Measurements from ENCODE around the gene C19orf25. TPM values are rescaled to one million over a fixed set of nuclear protein-coding genes. Genes with fewer than 3 reads are reported as not detected.

The C19orf25 gene
- total and polyA plus RNA-seq, 9 of the 15 experiments (the other 6 are each of a cell fraction or from before 2014, with no cell fraction given): 0.79 to 96.0 (median 36.1) TPM

DNA sequence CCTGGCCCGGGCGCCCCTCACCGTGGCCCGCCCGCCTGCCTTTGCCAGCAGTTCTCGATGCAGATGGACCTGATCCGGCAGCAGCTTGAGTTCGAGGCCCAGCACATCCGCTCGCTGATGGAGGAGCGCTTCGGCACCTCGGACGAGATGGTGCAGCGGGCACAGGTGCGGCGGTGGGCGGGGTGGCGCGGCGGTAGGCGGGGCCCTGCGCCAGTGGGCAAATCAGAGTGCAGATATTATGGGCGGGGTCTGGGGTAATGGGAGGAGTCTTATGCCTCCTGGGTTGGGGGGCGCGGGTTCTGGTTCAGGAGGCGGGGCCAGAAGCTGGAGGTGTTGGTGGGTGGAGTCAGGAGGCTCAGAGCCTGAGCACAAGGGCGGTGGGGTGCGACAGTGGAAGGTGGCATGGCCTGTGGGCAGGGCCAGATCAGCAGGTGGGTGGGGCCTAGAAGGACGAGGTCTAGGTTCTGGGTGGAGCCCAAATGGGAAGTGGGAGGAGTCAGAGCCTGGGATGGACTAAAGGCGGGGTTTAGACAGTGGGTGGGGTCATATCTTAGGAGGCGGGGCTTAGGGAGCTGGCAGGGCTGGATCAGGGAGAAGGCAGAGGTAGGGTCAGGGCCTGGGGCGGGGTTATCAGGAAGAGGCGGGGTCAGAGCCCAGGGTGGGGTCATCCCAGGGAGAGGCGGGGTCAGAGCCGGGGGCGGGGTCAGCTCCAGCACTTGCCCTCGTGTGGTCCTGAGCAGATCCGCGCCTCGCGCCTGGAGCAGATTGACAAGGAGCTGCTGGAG is 23.5 kb downstream of the C19orf25 start (continued):
- TF ChIP-seq ZNF407 (IDR thresholded peaks at IDR 0.05; ENCODE audit: low read depth) (no peak), ZNF766 (CRISPR knock-in tag; conservative IDR thresholded peaks at IDR 0.05) (no peak), MCM2 (IDR thresholded peaks at IDR 0.05; ENCODE audit: low read depth) (no peak), ZNF146 (CRISPR knock-in tag; IDR thresholded peaks at IDR 0.05; ENCODE audit: unreplicated experiment) (no peak), HNRNPL (IDR thresholded peaks at IDR 0.05; ENCODE audit: low read depth, low read length) (no peak), NCOA6 (IDR thresholded peaks at IDR 0.05) (no peak), CBX5 (IDR thresholded peaks at IDR 0.05; ENCODE audit: borderline replicate concordance, low read depth) (no peak), ETS1 (conservative IDR thresholded peaks at IDR 0.05; ENCODE audit: control insufficient read depth, low read depth, low read length) (no peak; the same call in 1 of the 2 replicates), PHF21A (IDR thresholded peaks at IDR 0.05; ENCODE audit: borderline replicate concordance, low read depth) (no peak), GABPB1 (CRISPR knock-in tag; IDR thresholded peaks at IDR 0.05) (peak; percentile 45; the same call in 1 of the 2 replicates)
- TF ChIP-seq, protein P1, sequence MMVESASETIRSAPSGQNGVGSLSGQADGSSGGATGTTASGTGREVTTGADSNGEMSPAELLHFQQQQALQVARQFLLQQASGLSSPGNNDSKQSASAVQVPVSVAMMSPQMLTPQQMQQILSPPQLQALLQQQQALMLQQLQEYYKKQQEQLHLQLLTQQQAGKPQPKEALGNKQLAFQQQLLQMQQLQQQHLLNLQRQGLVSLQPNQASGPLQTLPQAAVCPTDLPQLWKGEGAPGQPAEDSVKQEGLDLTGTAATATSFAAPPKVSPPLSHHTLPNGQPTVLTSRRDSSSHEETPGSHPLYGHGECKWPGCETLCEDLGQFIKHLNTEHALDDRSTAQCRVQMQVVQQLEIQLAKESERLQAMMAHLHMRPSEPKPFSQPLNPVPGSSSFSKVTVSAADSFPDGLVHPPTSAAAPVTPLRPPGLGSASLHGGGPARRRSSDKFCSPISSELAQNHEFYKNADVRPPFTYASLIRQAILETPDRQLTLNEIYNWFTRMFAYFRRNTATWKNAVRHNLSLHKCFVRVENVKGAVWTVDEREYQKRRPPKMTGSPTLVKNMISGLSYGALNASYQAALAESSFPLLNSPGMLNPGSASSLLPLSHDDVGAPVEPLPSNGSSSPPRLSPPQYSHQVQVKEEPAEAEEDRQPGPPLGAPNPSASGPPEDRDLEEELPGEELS (CRISPR knock-in tag; IDR thresholded peaks at IDR 0.05; ENCODE audit: borderline replicate concordance): 0 out of 2 replicates have a peak, but pooled peaks have one; percentile 12
- TF ChIP-seq, protein P2, sequence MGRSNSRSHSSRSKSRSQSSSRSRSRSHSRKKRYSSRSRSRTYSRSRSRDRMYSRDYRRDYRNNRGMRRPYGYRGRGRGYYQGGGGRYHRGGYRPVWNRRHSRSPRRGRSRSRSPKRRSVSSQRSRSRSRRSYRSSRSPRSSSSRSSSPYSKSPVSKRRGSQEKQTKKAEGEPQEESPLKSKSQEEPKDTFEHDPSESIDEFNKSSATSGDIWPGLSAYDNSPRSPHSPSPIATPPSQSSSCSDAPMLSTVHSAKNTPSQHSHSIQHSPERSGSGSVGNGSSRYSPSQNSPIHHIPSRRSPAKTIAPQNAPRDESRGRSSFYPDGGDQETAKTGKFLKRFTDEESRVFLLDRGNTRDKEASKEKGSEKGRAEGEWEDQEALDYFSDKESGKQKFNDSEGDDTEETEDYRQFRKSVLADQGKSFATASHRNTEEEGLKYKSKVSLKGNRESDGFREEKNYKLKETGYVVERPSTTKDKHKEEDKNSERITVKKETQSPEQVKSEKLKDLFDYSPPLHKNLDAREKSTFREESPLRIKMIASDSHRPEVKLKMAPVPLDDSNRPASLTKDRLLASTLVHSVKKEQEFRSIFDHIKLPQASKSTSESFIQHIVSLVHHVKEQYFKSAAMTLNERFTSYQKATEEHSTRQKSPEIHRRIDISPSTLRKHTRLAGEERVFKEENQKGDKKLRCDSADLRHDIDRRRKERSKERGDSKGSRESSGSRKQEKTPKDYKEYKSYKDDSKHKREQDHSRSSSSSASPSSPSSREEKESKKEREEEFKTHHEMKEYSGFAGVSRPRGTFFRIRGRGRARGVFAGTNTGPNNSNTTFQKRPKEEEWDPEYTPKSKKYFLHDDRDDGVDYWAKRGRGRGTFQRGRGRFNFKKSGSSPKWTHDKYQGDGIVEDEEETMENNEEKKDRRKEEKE (IDR thresholded peaks at IDR 0.05; ENCODE audit: borderline replicate concordance in 1 of 2, control insufficient read depth in 1 of 2, low read depth in 2 of 2, low read length in 1 of 2): no peak

Measured in K562 (cell line).